Glutamatergic neuron (in vitro differentiated cells): ENCODE measurements around the gene MARK3. TPM values are rescaled to one million over a fixed set of nuclear protein-coding genes. Genes with fewer than 3 reads are reported as not detected.

Source experiments
- DNase-seq: peaks from one replicate; pipeline ENCODE4 v3.0.0; 2022
- H3K27ac Mint-ChIP-seq: one replicate; pipeline ENCODE4 v1.8.0; 2020; ENCODE audit warnings: mild to moderate bottlenecking, mixed read lengths, inconsistent platforms; ENCODE audit not compliant: unreplicated experiment
- H3K27me3 Mint-ChIP-seq: one replicate; pipeline ENCODE4 v1.8.0; 2020; ENCODE audit warnings: mild to moderate bottlenecking, moderate library complexity, mixed read lengths, inconsistent platforms; ENCODE audit not compliant: unreplicated experiment
- H3K36me3 Mint-ChIP-seq: one replicate; pipeline ENCODE4 v1.8.0; 2020; ENCODE audit warnings: mild to moderate bottlenecking, mixed read lengths, inconsistent platforms; ENCODE audit not compliant: unreplicated experiment
- H3K4me1 Mint-ChIP-seq: one replicate; pipeline ENCODE4 v1.8.0; 2020; ENCODE audit warnings: mild to moderate bottlenecking, low read depth, mixed read lengths, inconsistent platforms; ENCODE audit not compliant: unreplicated experiment
- H3K4me3 Mint-ChIP-seq: one replicate; pipeline ENCODE4 v1.8.0; 2020; ENCODE audit warnings: mild to moderate bottlenecking, mixed read lengths, inconsistent platforms; ENCODE audit not compliant: unreplicated experiment
- H3K9me3 Mint-ChIP-seq: one replicate; pipeline ENCODE4 v1.8.0; 2020; ENCODE audit warnings: mild to moderate bottlenecking, moderate library complexity, mixed read lengths, inconsistent platforms; ENCODE audit not compliant: unreplicated experiment
- total RNA-seq: library from RNA; stranded (reverse); fragmentation: NEBNext Ultra II Directional; extraction: Animal tissue kit (Norgen Biotek cat#: 25700); gene quantifications from one replicate; pipeline ENCODE4 v1.2.1, GENCODE V29; 2021; ENCODE audit not compliant: unreplicated experiment
- TF ChIP-seq, protein P1 (sequence below): fragments of 200-600 bp; sonication (generic); IDR thresholded peaks from one replicate; pipeline ENCODE4 v1.5.0; 2021; ENCODE audit not compliant: partially characterized antibody, unreplicated experiment

Gene MARK3
- total RNA-seq, 1 donor from 2014 or later, result 110 TPM

DNA sequence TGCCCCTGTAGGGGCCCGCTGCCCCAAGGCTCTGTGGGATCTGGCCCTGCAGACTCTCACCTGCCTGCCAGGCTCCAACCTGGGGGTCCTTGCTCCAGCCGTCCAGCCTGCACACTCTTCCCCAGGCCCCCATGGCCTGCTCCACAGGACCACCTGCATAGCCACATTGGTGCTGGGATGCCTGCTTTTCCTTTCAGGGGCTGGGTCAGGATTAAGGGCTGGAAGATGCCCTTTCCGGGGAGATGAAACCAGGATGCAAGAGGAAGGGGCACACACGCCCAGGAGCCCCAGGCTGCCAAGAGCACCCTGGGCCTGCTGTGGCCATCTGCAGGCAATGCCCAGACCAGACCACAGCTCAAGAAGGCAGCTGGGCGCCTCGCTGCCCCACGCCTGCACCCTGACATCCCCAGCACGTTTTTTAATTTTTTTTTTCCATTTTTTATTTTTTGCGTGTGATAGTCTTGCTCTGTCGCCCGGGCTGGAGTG lies 162.3 kb downstream of the MARK3 start:
- Mint-ChIP-seq H3K9me3 (peaks cover 3% of the 10 kb centered on the region), H3K36me3 (no peaks in the 10 kb centered on the region), H3K27ac (no peak overlapping the region), H3K27me3 (peaks cover 14% of the 10 kb centered on the region), H3K4me1 (peaks cover 16% of the 10 kb centered on the region), H3K4me3 (no peak overlapping the region)
- TF ChIP-seq, protein P1, sequence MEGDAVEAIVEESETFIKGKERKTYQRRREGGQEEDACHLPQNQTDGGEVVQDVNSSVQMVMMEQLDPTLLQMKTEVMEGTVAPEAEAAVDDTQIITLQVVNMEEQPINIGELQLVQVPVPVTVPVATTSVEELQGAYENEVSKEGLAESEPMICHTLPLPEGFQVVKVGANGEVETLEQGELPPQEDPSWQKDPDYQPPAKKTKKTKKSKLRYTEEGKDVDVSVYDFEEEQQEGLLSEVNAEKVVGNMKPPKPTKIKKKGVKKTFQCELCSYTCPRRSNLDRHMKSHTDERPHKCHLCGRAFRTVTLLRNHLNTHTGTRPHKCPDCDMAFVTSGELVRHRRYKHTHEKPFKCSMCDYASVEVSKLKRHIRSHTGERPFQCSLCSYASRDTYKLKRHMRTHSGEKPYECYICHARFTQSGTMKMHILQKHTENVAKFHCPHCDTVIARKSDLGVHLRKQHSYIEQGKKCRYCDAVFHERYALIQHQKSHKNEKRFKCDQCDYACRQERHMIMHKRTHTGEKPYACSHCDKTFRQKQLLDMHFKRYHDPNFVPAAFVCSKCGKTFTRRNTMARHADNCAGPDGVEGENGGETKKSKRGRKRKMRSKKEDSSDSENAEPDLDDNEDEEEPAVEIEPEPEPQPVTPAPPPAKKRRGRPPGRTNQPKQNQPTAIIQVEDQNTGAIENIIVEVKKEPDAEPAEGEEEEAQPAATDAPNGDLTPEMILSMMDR, result no peak
- DNase-seq, result no peak

DNA sequence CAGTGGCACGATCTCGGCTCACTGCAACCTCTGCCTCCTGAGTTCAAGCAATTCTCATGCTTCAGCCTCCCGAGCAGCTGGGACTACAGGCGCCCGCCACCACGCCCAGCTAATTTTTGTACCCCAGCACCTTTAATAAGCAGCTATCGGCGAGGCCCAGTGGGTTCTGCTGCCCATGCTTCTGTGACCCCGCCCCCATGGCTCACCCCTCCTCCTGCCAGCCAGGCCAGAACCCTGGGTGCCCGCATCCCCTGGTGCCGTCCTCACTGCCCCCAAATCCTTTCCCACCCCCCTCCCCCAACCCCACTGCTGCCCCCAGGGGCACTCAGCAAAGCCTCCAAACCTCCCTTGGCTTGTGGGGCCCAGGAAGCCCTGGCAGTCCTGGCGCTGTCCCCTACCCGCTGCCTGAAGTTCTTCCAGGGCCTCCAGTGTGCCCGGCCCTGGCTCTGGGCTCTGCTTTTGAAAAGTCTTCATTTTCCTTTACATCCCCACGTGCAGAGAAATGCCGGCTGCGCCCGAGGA lies 162.8 kb downstream of the MARK3 start:
- no peak overlapping the region for H3K4me3 Mint-ChIP-seq
- DNase-seq, result no peak
- H3K27ac Mint-ChIP-seq, result no peak overlapping the region
- H3K4me1 Mint-ChIP-seq, result peaks cover 16% of the 10 kb centered on the region
- H3K9me3 Mint-ChIP-seq, result peaks cover 4% of the 10 kb centered on the region
- peaks cover 14% of the 10 kb centered on the region for H3K27me3 Mint-ChIP-seq
- TF ChIP-seq, protein P1, result no peak
- no peaks in the 10 kb centered on the region for H3K36me3 Mint-ChIP-seq

DNA sequence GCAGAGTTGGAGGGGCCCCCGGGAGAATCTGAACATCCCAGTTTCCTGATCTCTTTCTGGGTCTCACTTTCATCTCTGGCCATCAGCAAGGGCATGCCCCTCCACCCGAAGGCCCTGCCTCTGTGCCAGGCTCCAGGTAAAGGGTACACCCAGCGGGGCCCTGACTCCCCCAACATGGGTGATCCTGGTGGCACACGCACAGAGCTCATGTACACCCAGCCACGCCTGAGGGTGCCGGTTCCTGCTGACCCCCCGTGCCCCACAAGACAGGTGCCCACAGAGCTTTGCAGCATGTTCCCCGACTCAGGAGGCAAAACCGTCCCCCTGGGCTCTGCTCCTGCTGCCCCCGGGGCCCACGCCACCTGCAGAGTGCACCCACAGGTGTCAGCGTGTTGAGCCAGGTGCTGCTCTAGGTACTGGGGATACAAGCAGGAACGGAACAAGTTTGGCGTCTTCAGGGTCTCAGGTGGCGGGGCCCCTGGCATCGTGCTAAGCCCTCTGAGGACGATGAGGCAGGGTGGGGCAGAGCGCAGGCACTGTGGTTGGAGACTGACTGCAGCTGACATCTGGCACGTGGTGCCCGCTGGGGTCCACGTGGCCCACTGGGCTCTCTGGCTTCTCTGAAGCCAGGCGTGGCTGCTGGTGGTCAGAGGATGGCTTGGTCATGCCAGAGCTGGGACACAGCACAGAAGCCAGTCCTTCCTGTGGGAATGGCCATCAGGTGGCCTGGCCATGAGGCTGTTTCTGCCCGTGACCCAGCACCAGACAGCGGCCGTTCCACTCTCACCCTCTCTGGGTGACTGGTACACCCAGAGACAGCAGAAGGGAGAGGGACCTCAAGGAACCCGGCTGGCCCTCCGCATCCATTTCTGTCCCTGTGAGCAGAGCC lies 163.5 kb downstream of the MARK3 start:
- Mint-ChIP-seq H3K36me3 (no peaks in the 10 kb centered on the region), H3K27me3 (peaks cover 14% of the 10 kb centered on the region), H3K27ac (no peak overlapping the region), H3K4me1 (peaks cover 16% of the 10 kb centered on the region), H3K9me3 (peaks cover 5% of the 10 kb centered on the region), H3K4me3 (no peak overlapping the region)
- TF ChIP-seq, protein P1, result no peak
- no peak for DNase-seq

DNA sequence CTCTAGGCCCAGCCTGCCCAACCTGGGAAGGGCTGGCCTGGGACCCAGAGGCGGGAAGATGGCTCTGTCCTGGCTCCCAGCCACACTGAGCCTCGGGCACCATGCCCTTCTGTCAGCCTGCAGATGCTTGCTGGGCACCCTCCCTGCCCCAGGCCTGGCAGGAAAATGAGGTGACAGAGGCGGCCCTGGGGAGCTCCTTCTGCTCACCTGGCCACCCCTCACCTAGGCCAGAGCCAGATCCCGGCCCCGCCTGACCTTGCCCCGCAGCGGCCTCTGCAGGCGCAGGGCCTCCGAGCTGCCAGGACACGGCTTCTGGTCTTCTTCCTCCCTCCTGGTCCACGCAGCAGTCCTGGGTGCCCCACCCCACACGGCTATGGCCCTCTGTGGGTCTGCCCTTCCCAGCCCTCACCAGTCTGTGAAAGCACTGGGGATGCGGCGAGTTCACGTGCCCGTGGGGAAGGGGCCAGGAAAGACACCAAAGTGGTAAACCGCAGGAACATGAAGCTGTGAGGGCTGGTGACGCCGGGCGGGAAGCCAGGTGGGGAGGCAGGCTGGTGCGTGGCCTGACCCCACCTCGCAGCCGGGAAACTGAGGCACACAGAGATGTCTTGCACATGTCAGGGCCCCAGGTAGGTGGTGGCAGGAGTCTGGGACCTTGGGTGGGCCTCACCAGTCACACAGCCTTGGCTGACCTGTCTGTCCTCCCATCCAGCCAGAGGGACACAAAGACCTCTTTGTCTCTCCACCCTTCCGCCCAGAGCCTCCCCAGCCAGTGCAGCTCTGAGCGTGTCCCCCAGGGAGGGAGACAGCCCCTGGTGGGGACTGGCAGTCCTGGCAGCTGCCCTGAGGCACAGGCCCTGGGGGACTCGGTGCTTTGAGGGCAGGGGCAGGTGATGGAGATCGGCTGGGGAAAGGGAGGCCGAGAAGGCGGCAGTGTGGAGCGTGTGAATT lies 164.4 kb downstream of the MARK3 start:
- Mint-ChIP-seq H3K4me1 (peaks cover 14% of the 10 kb centered on the region), H3K36me3 (no peaks in the 10 kb centered on the region), H3K27ac (no peak overlapping the region), H3K4me3 (no peak overlapping the region), H3K27me3 (peaks cover 13% of the 10 kb centered on the region), H3K9me3 (peaks cover 5% of the 10 kb centered on the region)
- no peak for DNase-seq
- TF ChIP-seq, protein P1, result peak; percentile 16
